Neural cell (in vitro differentiated cells): ENCODE results near the gene TRABD2B.

Source experiments
- EP300 ChIP-seq: fragments of 450-650 bp; conservative IDR thresholded peaks from 2 replicates; pipeline ENCODE4 v1.6.1; 2014; ENCODE audit warnings: antibody characterized with exemption, mild to moderate bottlenecking, moderate library complexity; ENCODE audit not compliant: poor library complexity, severe bottlenecking
- EZH2 ChIP-seq: fragments of 200-600, 300-800 bp; shearing (Covaris generic), sonication (generic); IDR thresholded peaks from 2 replicates; pipeline ENCODE4 v1.6.1; 2014; ENCODE audit warnings: antibody characterized with exemption, low read length, borderline replicate concordance, mild to moderate bottlenecking; ENCODE audit not compliant: insufficient read depth, poor library complexity, severe bottlenecking
- MXI1 ChIP-seq: fragments of 450-650 bp; conservative IDR thresholded peaks from 2 replicates; pipeline ENCODE4 v1.6.1; 2014; ENCODE audit warnings: antibody characterized with exemption, mild to moderate bottlenecking; ENCODE audit not compliant: poor library complexity, severe bottlenecking
- POLR2AphosphoS5 ChIP-seq: IDR thresholded peaks from 2 replicates; pipeline ENCODE4 v1.6.1; 2012
- RAD21 ChIP-seq: fragments of 450-650 bp; conservative IDR thresholded peaks from 2 replicates; pipeline ENCODE4 v1.6.1; 2014; ENCODE audit warnings: antibody characterized with exemption, mild to moderate bottlenecking, moderate library complexity
- TF ChIP-seq, protein P1 (sequence below): fragments of 450-650 bp; IDR thresholded peaks from 2 replicates; pipeline ENCODE4 v1.5.1; 2014; ENCODE audit warnings: antibody characterized with exemption, mild to moderate bottlenecking, moderate library complexity; ENCODE audit not compliant: poor library complexity, severe bottlenecking

DNA sequence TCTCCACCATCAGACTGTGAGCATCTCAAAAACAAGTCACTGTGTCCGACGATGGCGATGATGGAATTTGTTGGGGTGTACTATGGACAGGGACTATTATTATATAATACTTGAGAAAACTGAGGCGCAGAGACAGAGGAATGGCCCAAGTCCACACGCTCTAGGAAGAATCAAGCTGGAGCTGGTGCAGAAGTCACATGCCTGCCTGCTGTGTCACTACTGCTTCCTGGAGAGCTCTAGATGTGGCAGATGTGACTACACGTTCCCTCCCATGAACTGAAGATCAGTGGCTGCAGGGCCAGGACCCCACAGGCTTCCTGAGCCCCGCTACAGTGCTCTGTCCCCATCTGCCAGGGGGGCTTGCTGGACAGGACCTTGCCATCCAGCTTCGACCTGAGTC lies 56.9 kb downstream of the TRABD2B start:
- TF ChIP-seq, protein P1, sequence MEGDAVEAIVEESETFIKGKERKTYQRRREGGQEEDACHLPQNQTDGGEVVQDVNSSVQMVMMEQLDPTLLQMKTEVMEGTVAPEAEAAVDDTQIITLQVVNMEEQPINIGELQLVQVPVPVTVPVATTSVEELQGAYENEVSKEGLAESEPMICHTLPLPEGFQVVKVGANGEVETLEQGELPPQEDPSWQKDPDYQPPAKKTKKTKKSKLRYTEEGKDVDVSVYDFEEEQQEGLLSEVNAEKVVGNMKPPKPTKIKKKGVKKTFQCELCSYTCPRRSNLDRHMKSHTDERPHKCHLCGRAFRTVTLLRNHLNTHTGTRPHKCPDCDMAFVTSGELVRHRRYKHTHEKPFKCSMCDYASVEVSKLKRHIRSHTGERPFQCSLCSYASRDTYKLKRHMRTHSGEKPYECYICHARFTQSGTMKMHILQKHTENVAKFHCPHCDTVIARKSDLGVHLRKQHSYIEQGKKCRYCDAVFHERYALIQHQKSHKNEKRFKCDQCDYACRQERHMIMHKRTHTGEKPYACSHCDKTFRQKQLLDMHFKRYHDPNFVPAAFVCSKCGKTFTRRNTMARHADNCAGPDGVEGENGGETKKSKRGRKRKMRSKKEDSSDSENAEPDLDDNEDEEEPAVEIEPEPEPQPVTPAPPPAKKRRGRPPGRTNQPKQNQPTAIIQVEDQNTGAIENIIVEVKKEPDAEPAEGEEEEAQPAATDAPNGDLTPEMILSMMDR, result no peak
- TF ChIP-seq RAD21, result no peak
- TF ChIP-seq POLR2AphosphoS5, result no peak
- no peak for TF ChIP-seq EZH2
- TF ChIP-seq MXI1, result no peak
- no peak for TF ChIP-seq EP300
